Measurements from ENCODE around the gene ZER1. TPM values are rescaled to one million over a fixed set of nuclear protein-coding genes. Genes with fewer than 3 reads are reported as not detected.

Gene ZER1
- total and polyA plus RNA-seq, 8 donors: 16.3 to 214 (median 40.9) TPM

GRCh38 chr9:128728298-128728697 lies 43.4 kb downstream of the ZER1 start:
- Histone ChIP-seq H3K9me3 (no peaks in the 10 kb centered on the region), H3K27me3 (no peaks in the 10 kb centered on the region), H3K27ac (no peak overlapping the region), H3K36me3 (peaks cover 4 to 40% (median 37%) of the 10 kb centered on the region in 4 donors), H3K4me3 (no peak overlapping the region), H3K4me1 (peaks cover 9 to 17% (median 15%) of the 10 kb centered on the region in 4 donors)
- TF ChIP-seq POLR2A (IDR thresholded peaks at IDR 0.05) (no peak), CTCF (IDR thresholded peaks at IDR 0.05) (no peak), POLR2AphosphoS5 (IDR thresholded peaks at IDR 0.05) (no peak), EP300 (IDR thresholded peaks at IDR 0.05) (no peak)
- intact Hi-C loops (cut with DNase I; ENCODE audit: low total_unique reads): no loop called here
- no peak for DNase-seq
- 60 to 78% (median 74%) methylated on average over 7 of the region's 7 CpGs for WGBS, 5 donors

- H3K4me3 ChIP-seq: no peak overlapping the region
- no peak overlapping the region for H3K27ac ChIP-seq
- H3K9me3 ChIP-seq: no peaks in the 10 kb centered on the region
- DNase-seq: no peak
- peaks cover 14 to 21% (median 20%) of the 10 kb centered on the region in 4 donors for H3K4me1 ChIP-seq
- H3K36me3 ChIP-seq: peaks cover 4 to 35% (median 33%) of the 10 kb centered on the region in 4 donors
- intact Hi-C loops (cut with DNase I; ENCODE audit: low total_unique reads): no loop called here
- WGBS, 5 donors: 85 to 95% (median 89%) methylated on average over 5 of the region's 5 CpGs
- TF ChIP-seq CTCF (IDR thresholded peaks at IDR 0.05) (no peak), POLR2A (IDR thresholded peaks at IDR 0.05) (no peak), POLR2AphosphoS5 (IDR thresholded peaks at IDR 0.05) (no peak), EP300 (IDR thresholded peaks at IDR 0.05) (no peak)
- no peaks in the 10 kb centered on the region for H3K27me3 ChIP-seq
These were observed 44.0 kb downstream of the ZER1 start for GRCh38 chr9:128727640-128728248.

GRCh38 chr9:128724744-128725211 lies 46.9 kb downstream of the ZER1 start:
- TF ChIP-seq CTCF (IDR thresholded peaks at IDR 0.05): no peak
- no peak for TF ChIP-seq EP300 (IDR thresholded peaks at IDR 0.05)
- TF ChIP-seq POLR2A (IDR thresholded peaks at IDR 0.05): no peak
- TF ChIP-seq POLR2AphosphoS5 (IDR thresholded peaks at IDR 0.05): no peak
- peak; percentile 59 to 76 for DNase-seq
- peak overlapping the region; percentile 73 to 90 (median 81) for H3K4me3 ChIP-seq
- intact Hi-C loops (cut with DNase I; ENCODE audit: low total_unique reads): no loop called here
- WGBS, 5 donors: 24 to 26% (median 24%) methylated on average over 10 of the region's 10 CpGs
- H3K27me3 ChIP-seq: no peaks in the 10 kb centered on the region
- H3K27ac ChIP-seq: peak overlapping the region; percentile 85 to 91 (median 89)
- H3K4me1 ChIP-seq: peaks cover 14 to 31% (median 26%) of the 10 kb centered on the region in 4 donors
- H3K36me3 ChIP-seq: peaks cover 0 to 31% (median 26%) of the 10 kb centered on the region in 4 donors
- H3K9me3 ChIP-seq: no peaks in the 10 kb centered on the region

- H3K27me3 ChIP-seq: no peaks in the 10 kb centered on the region
- WGBS, 5 donors: 1 to 4% (median 1%) methylated on average over 26 to 68 of the region's 68 CpGs
- H3K9me3 ChIP-seq: no peaks in the 10 kb centered on the region
- peak within 1 kb of the TSS; percentile 73 to 90 (median 81) for H3K4me3 ChIP-seq
- peaks cover 0 to 27% (median 24%) of the 10 kb centered on the region in 4 donors for H3K36me3 ChIP-seq
- H3K4me1 ChIP-seq: peaks cover 14 to 36% (median 29%) of the 10 kb centered on the region in 4 donors
- intact Hi-C loops (cut with DNase I; ENCODE audit: low total_unique reads): no loop called here
- H3K27ac ChIP-seq: peak within 1 kb of the TSS; percentile 85 to 91 (median 89)
- peak in 2 of 4 donors; percentile 28 to 91 for TF ChIP-seq POLR2A (IDR thresholded peaks at IDR 0.05)
- peak; percentile 22 to 94 (median 86) for TF ChIP-seq POLR2AphosphoS5 (IDR thresholded peaks at IDR 0.05)
- TF ChIP-seq CTCF (IDR thresholded peaks at IDR 0.05): no peak
- no peak for TF ChIP-seq EP300 (IDR thresholded peaks at IDR 0.05)
- DNase-seq: peak; percentile 99 to 100
These were observed 47.6 kb downstream of the ZER1 start, which contains the start of gene ZDHHC12 for GRCh38 chr9:128723866-128724743. Gene ZDHHC12 (minus strand): TSS chr9:128724127. CDS start chr9:128724093, 34 bp downstream.
